ENCODE measurements around the gene CNN1. TPM values are rescaled to one million over a fixed set of nuclear protein-coding genes. Genes with fewer than 3 reads are reported as not detected.

The CNN1 gene
- total and polyA plus RNA-seq, 2 of the 13 experiments (the other 11 are each of a cell fraction or from before 2014, with no cell fraction given): 0.70 to 1.1 TPM

- TF ChIP-seq RFXAP (CRISPR knock-in tag; IDR thresholded peaks at IDR 0.05; ENCODE audit: borderline replicate concordance) (0 out of 2 replicates have a peak, but pooled peaks have one; percentile 46), ZSCAN31 (CRISPR knock-in tag; IDR thresholded peaks at IDR 0.05; ENCODE audit: low read depth) (peak; percentile 67; the same call in 1 of the 2 replicates), ZBTB33 (CRISPR knock-in tag; IDR thresholded peaks at IDR 0.05) (0 out of 2 replicates have a peak, but pooled peaks have one; percentile 17), SRF (IDR thresholded peaks at IDR 0.05; ENCODE audit: low read depth, low read length) (0 out of 2 replicates have a peak, but pooled peaks have one; percentile 20), ZNF350 (CRISPR knock-in tag; IDR thresholded peaks at IDR 0.05; ENCODE audit: borderline replicate concordance, low read depth) (no peak), MTERF4 (CRISPR knock-in tag; IDR thresholded peaks at IDR 0.05) (0 out of 2 replicates have a peak, but pooled peaks have one; percentile 8), ZMAT5 (CRISPR knock-in tag; IDR thresholded peaks at IDR 0.05; ENCODE audit: borderline replicate concordance, low read depth) (no peak), NFE2 (CRISPR knock-in tag; IDR thresholded peaks at IDR 0.05) (no peak), RBM22 (optimal IDR thresholded peaks at IDR 0.05; ENCODE audit: low read length) (peak; percentile 64), GABPB1 (CRISPR knock-in tag; IDR thresholded peaks at IDR 0.05) (peak; percentile 93), IRF9 (CRISPR knock-in tag; IDR thresholded peaks at IDR 0.05; ENCODE audit: borderline replicate concordance) (peak; percentile 34; the same call in 1 of the 2 replicates), SP5 (CRISPR knock-in tag; IDR thresholded peaks at IDR 0.05; ENCODE audit: borderline replicate concordance, low read depth) (0 out of 2 replicates have a peak, but pooled peaks have one; percentile 24), ZNF558 (CRISPR knock-in tag; IDR thresholded peaks at IDR 0.05; ENCODE audit: borderline replicate concordance) (no peak), ZNF576 (CRISPR knock-in tag; IDR thresholded peaks at IDR 0.05) (no peak), GMEB1 (CRISPR knock-in tag; IDR thresholded peaks at IDR 0.05; ENCODE audit: borderline replicate concordance) (peak; percentile 34; the same call in 1 of the 2 replicates), MXI1 (IDR thresholded peaks at IDR 0.05; ENCODE audit: borderline replicate concordance, low read depth, low read length) (peak; percentile 100), ZNF740 (CRISPR knock-in tag; IDR thresholded peaks at IDR 0.05) (peak; percentile 96; the same call in 1 of the 2 replicates), ZNF441 (CRISPR knock-in tag; IDR thresholded peaks at IDR 0.05; ENCODE audit: borderline replicate concordance) (peak; percentile 26; the same call in 1 of the 2 replicates), MAX (IDR thresholded peaks at IDR 0.05) (peak; percentile 68; the same call in 1 of the 2 replicates), ATF4 (CRISPR knock-in tag; IDR thresholded peaks at IDR 0.05) (0 out of 4 replicates have a peak, but pooled peaks of 1 of the 2 experiments have one; percentile 13)
Measured at GRCh38 chr19:11505504-11506100, 33.0 kb upstream of the CNN1 start, which contains the start of gene ZNF653 (continued).

Data from HepG2 (cell line).